Testis (tissue), 2 donors: ENCODE data around the gene CRTAC1.

Experiments
- CTCF ChIP-seq, 3 experiments: fragments of 450-650 bp in 2 of 3; fragments of 200-600 bp in 1 of 3; sonication (generic) in 1 of 3; IDR thresholded peaks; one replicate each; pipeline ENCODE4 v1.5.1; 2016 to 2019; ENCODE audit warnings: antibody characterized with exemption in 3 of 3, mild to moderate bottlenecking in 2 of 3, moderate library complexity in 1 of 3
- POLR2A ChIP-seq: fragments of 450-650 bp; IDR thresholded peaks from one replicate; pipeline ENCODE4 v1.6.1; 2017; ENCODE audit warnings: antibody characterized with exemption, mild to moderate bottlenecking, moderate library complexity

- TF ChIP-seq CTCF (IDR thresholded peaks at IDR 0.05): no peak
- no peak for TF ChIP-seq POLR2A
Measured at GRCh38 chr10:97861097-97861750, 169.2 kb downstream of the CRTAC1 start.
